Right atrium auricular region (tissue), 2 donors: ENCODE measurements around the gene BNC2. TPM values are rescaled to one million over a fixed set of nuclear protein-coding genes. Genes with fewer than 3 reads are reported as not detected.
"Not testable (repeated sequence)": the region's sequence is repeated elsewhere in the genome, so short reads cannot be mapped to it uniquely, and the experiment has no call there.

Experiments used
- DNase-seq: peaks from one replicate; pipeline ENCODE4 v3.0.0-alpha.2; 2019; ENCODE audit warnings: low spot score
- H3K27ac ChIP-seq, 2 donors: fragments of 200-600 bp; sonication (generic); 1 replicate in 1 of 2; 2 replicates in 1 of 2; pipeline ENCODE4 v1.5.1; 2016 to 2019
- H3K27me3 ChIP-seq, 2 donors: fragments of 200-600 bp; sonication (generic); one replicate each; pipeline versions ENCODE4 v1.5.1 to v1.6.0; 2017 to 2019
- H3K36me3 ChIP-seq: fragments of 200-600 bp; sonication (generic); one replicate; pipeline ENCODE4 v1.5.1; 2016
- H3K4me1 ChIP-seq, 2 donors: fragments of 200-600 bp; sonication (generic); one replicate each; pipeline versions ENCODE4 v1.5.1 to v1.6.0; 2017 to 2019
- H3K4me3 ChIP-seq, 2 donors: fragments of 200-600 bp; sonication (generic); 1 replicate in 1 of 2; 2 replicates in 1 of 2; pipeline ENCODE4 v1.5.1; 2017 to 2019; ENCODE audit warnings: mild to moderate bottlenecking in 1 of 2, moderate library complexity in 1 of 2
- H3K9me3 ChIP-seq, 2 donors: fragments of 200-600 bp; sonication (generic); one replicate each; pipeline ENCODE4 v1.5.1; 2019
- CTCF ChIP-seq, 2 donors: fragments of 200-600 bp; sonication (generic); IDR thresholded peaks; one replicate each; pipeline ENCODE4 v1.5.1; 2019; ENCODE audit warnings: antibody characterized with exemption in 2 of 2
- total RNA-seq, 2 donors: library from RNA; depleted of rRNA; stranded (reverse); fragments of >200 nt; gene quantifications; one replicate each; pipeline ENCODE4 v1.1.0, GENCODE V29; 2016

The BNC2 gene
- total RNA-seq, 2 donors from 2014 or later, result 68.3 to 77.6 TPM

GRCh38 chr9:16485160-16485559 lies 385.3 kb downstream of the BNC2 start:
- H3K4me1 ChIP-seq, result no peaks in the 10 kb centered on the region
- H3K4me3 ChIP-seq, result no peak overlapping the region
- no peaks in the 10 kb centered on the region for H3K36me3 ChIP-seq
- TF ChIP-seq CTCF (IDR thresholded peaks at IDR 0.05), result no peak
- H3K27ac ChIP-seq, result no peak overlapping the region
- no peaks in the 10 kb centered on the region for H3K9me3 ChIP-seq
- no peak for DNase-seq
- peaks cover 0 to 5% of the 10 kb centered on the region in 2 donors for H3K27me3 ChIP-seq

- H3K9me3 ChIP-seq, result no peaks in the 10 kb centered on the region
- no peak for DNase-seq
- H3K27ac ChIP-seq, result no peak overlapping the region
- no peaks in the 10 kb centered on the region for H3K36me3 ChIP-seq
- no peaks in the 10 kb centered on the region for H3K4me1 ChIP-seq
- TF ChIP-seq CTCF (IDR thresholded peaks at IDR 0.05), result no peak
- H3K27me3 ChIP-seq, result peaks cover 0 to 5% of the 10 kb centered on the region in 2 donors
- no peak overlapping the region for H3K4me3 ChIP-seq
Measured at GRCh38 chr9:16484744-16485143, 385.7 kb downstream of the BNC2 start.

- no peaks in the 10 kb centered on the region for H3K36me3 ChIP-seq
- no peak for TF ChIP-seq CTCF (IDR thresholded peaks at IDR 0.05)
- no peak overlapping the region for H3K4me3 ChIP-seq
- H3K4me1 ChIP-seq, result no peaks in the 10 kb centered on the region
- peaks cover 0 to 5% of the 10 kb centered on the region in 2 donors for H3K27me3 ChIP-seq
- H3K27ac ChIP-seq, result no peak overlapping the region
- no peak for DNase-seq
- H3K9me3 ChIP-seq, result no peaks in the 10 kb centered on the region
Measured at GRCh38 chr9:16484180-16484579, 386.3 kb downstream of the BNC2 start.

- H3K9me3 ChIP-seq, result no peaks in the 10 kb centered on the region
- no peak overlapping the region for H3K4me3 ChIP-seq
- no peaks in the 10 kb centered on the region for H3K4me1 ChIP-seq
- DNase-seq, result no peak
- no peaks in the 10 kb centered on the region for H3K36me3 ChIP-seq
- no peak for TF ChIP-seq CTCF (IDR thresholded peaks at IDR 0.05)
- H3K27me3 ChIP-seq, result no peaks in the 10 kb centered on the region
- no peak overlapping the region for H3K27ac ChIP-seq
Measured at GRCh38 chr9:16482764-16483163, 387.7 kb downstream of the BNC2 start.

- not testable (repeated sequence) for H3K27ac ChIP-seq, H3K4me1 ChIP-seq, H3K36me3 ChIP-seq, H3K27me3 ChIP-seq, DNase-seq, H3K9me3 ChIP-seq, H3K4me3 ChIP-seq
Measured at GRCh38 chr9:16480584-16480983, 389.9 kb downstream of the BNC2 start.

- Histone ChIP-seq H3K4me1 (no peaks in the 10 kb centered on the region), H3K9me3 (no peaks in the 10 kb centered on the region), H3K36me3 (no peaks in the 10 kb centered on the region), H3K27ac (no peak overlapping the region), H3K27me3 (no peaks in the 10 kb centered on the region), H3K4me3 (no peak overlapping the region)
- no peak for DNase-seq
- TF ChIP-seq CTCF (IDR thresholded peaks at IDR 0.05), result no peak
Measured at GRCh38 chr9:16475996-16476395, 394.5 kb downstream of the BNC2 start.
